Activated T-cell treated with anti-CD3 and anti-CD28 coated beads, Interleukin-2, amount 50 U/mL, for 4 hours (primary cell): ENCODE results near the gene FKBP9. TPM values are rescaled to one million over a fixed set of nuclear protein-coding genes. Genes with fewer than 3 reads are reported as not detected.
A peak's percentile ranks its signal among the peaks of the same experiment; 100 is the strongest.
"Not testable (repeated sequence)": the region's sequence is repeated elsewhere in the genome, so short reads cannot be mapped to it uniquely, and the experiment has no call there.

ENCODE experiments used
- ATAC-seq, 2 donors: fragments of 200-7000 bp; cut with Tn5 transposase; one replicate each; pipeline ENCODE4 v1.10.0; 2021
- DNase-seq: peaks from one replicate; pipeline ENCODE4 v3.0.0-alpha.2; 2020
- H3K27me3 Mint-ChIP-seq: one replicate; pipeline ENCODE4 v1.8.0; 2021; ENCODE audit warnings: low read depth, mixed read lengths
- H3K36me3 Mint-ChIP-seq: one replicate; pipeline ENCODE4 v1.8.0; 2022; ENCODE audit warnings: mixed read lengths; ENCODE audit not compliant: insufficient read depth
- H3K4me1 Mint-ChIP-seq: one replicate; pipeline ENCODE4 v1.8.0; 2021; ENCODE audit warnings: low read depth, mixed read lengths
- H3K4me3 Mint-ChIP-seq: one replicate; pipeline ENCODE4 v1.8.0; 2021; ENCODE audit warnings: mild to moderate bottlenecking, moderate library complexity, mixed read lengths
- H3K9me3 Mint-ChIP-seq: one replicate; pipeline ENCODE4 v1.8.0; 2021; ENCODE audit warnings: mixed read lengths
- total RNA-seq, 3 donors: library from RNA; stranded (reverse); gene quantifications; one replicate each; pipeline ENCODE4 v1.2.1, GENCODE V29; 2021

Gene FKBP9
- total RNA-seq, 3 donors from 2014 or later = 0.48 to 0.79 (median 0.58) TPM

- H3K27me3 Mint-ChIP-seq, H3K4me3 Mint-ChIP-seq, ATAC-seq, DNase-seq, H3K9me3 Mint-ChIP-seq, H3K4me1 Mint-ChIP-seq: not testable (repeated sequence)
- peaks cover 12% of the 10 kb centered on the region for H3K36me3 Mint-ChIP-seq
Observed at GRCh38 chr7:33005690-33006089, 48.5 kb downstream of the FKBP9 start.

- Mint-ChIP-seq H3K9me3 (no peaks in the 10 kb centered on the region), H3K4me3 (no peak overlapping the region), H3K36me3 (peaks cover 31% of the 10 kb centered on the region), H3K27me3 (no peaks in the 10 kb centered on the region), H3K4me1 (no peaks in the 10 kb centered on the region)
- ATAC-seq (no peak), DNase-seq (no peak)
Observed at GRCh38 chr7:33009734-33010133, 52.5 kb downstream of the FKBP9 start.

- Mint-ChIP-seq H3K9me3 (no peaks in the 10 kb centered on the region), H3K36me3 (peaks cover 39% of the 10 kb centered on the region), H3K4me1 (no peaks in the 10 kb centered on the region), H3K27me3 (no peaks in the 10 kb centered on the region), H3K4me3 (no peak overlapping the region)
- DNase-seq (no peak), ATAC-seq (no peak)
Observed at GRCh38 chr7:33012364-33012763, 55.1 kb downstream of the FKBP9 start.

- H3K4me3 Mint-ChIP-seq = no peak overlapping the region
- H3K36me3 Mint-ChIP-seq = peaks cover 25% of the 10 kb centered on the region
- H3K9me3 Mint-ChIP-seq = no peaks in the 10 kb centered on the region
- no peaks in the 10 kb centered on the region for H3K27me3 Mint-ChIP-seq
- H3K4me1 Mint-ChIP-seq = no peaks in the 10 kb centered on the region
- no peak for DNase-seq
- ATAC-seq = no peak
Observed at GRCh38 chr7:33024189-33024757, 67.0 kb downstream of the FKBP9 start.

- Mint-ChIP-seq H3K36me3 (peaks cover 16% of the 10 kb centered on the region), H3K27me3 (no peaks in the 10 kb centered on the region), H3K4me3 (no peak overlapping the region), H3K4me1 (peaks cover 49% of the 10 kb centered on the region), H3K9me3 (no peaks in the 10 kb centered on the region)
- DNase-seq (no peak), ATAC-seq (no peak)
Observed at GRCh38 chr7:33035776-33036175, 78.5 kb downstream of the FKBP9 start.

- H3K27me3 Mint-ChIP-seq = no peaks in the 10 kb centered on the region
- ATAC-seq (no peak), DNase-seq (no peak)
- peaks cover 57% of the 10 kb centered on the region for H3K4me1 Mint-ChIP-seq
- no peaks in the 10 kb centered on the region for H3K9me3 Mint-ChIP-seq
- peaks cover 13% of the 10 kb centered on the region for H3K36me3 Mint-ChIP-seq
- peak overlapping the region; percentile 84 for H3K4me3 Mint-ChIP-seq
Observed at GRCh38 chr7:33038639-33039038, 81.4 kb downstream of the FKBP9 start.

GRCh38 chr7:33039257-33039902 is 82.1 kb downstream of the FKBP9 start:
- H3K9me3 Mint-ChIP-seq = no peaks in the 10 kb centered on the region
- H3K4me3 Mint-ChIP-seq = peak overlapping the region; percentile 84
- ATAC-seq (peak in 1 of 2 donors; percentile 41), DNase-seq (no peak)
- peaks cover 61% of the 10 kb centered on the region for H3K4me1 Mint-ChIP-seq
- H3K36me3 Mint-ChIP-seq = peaks cover 10% of the 10 kb centered on the region
- no peaks in the 10 kb centered on the region for H3K27me3 Mint-ChIP-seq

GRCh38 chr7:33039903-33040292 is 82.7 kb downstream of the FKBP9 start:
- DNase-seq (no peak), ATAC-seq (no peak)
- Mint-ChIP-seq H3K4me3 (peak overlapping the region; percentile 84), H3K27me3 (no peaks in the 10 kb centered on the region), H3K4me1 (peaks cover 59% of the 10 kb centered on the region), H3K36me3 (peaks cover 5% of the 10 kb centered on the region), H3K9me3 (no peaks in the 10 kb centered on the region)

- Mint-ChIP-seq H3K4me3 (peak overlapping the region; percentile 75), H3K27me3 (no peaks in the 10 kb centered on the region), H3K9me3 (no peaks in the 10 kb centered on the region), H3K36me3 (peaks cover 7% of the 10 kb centered on the region), H3K4me1 (peaks cover 59% of the 10 kb centered on the region)
- ATAC-seq = peak; percentile 100
- DNase-seq = peak; percentile 54
Observed at GRCh38 chr7:33040803-33041516, 83.7 kb downstream of the FKBP9 start.

GRCh38 chr7:33041631-33042428 is 84.6 kb downstream of the FKBP9 start:
- no peaks in the 10 kb centered on the region for H3K27me3 Mint-ChIP-seq
- H3K4me3 Mint-ChIP-seq = no peak overlapping the region
- peaks cover 54% of the 10 kb centered on the region for H3K4me1 Mint-ChIP-seq
- peaks cover 4% of the 10 kb centered on the region for H3K36me3 Mint-ChIP-seq
- ATAC-seq = no peak
- no peak for DNase-seq
- no peaks in the 10 kb centered on the region for H3K9me3 Mint-ChIP-seq

GRCh38 chr7:33043501-33044400 is 86.5 kb downstream of the FKBP9 start:
- peaks cover 4% of the 10 kb centered on the region for H3K36me3 Mint-ChIP-seq
- no peak overlapping the region for H3K4me3 Mint-ChIP-seq
- no peak for DNase-seq
- no peaks in the 10 kb centered on the region for H3K9me3 Mint-ChIP-seq
- peaks cover 48% of the 10 kb centered on the region for H3K4me1 Mint-ChIP-seq
- ATAC-seq = no peak
- no peaks in the 10 kb centered on the region for H3K27me3 Mint-ChIP-seq

GRCh38 chr7:33044401-33044718 is 87.1 kb downstream of the FKBP9 start:
- Mint-ChIP-seq H3K36me3 (peaks cover 4% of the 10 kb centered on the region), H3K9me3 (no peaks in the 10 kb centered on the region), H3K4me3 (no peak overlapping the region), H3K27me3 (no peaks in the 10 kb centered on the region), H3K4me1 (peaks cover 44% of the 10 kb centered on the region)
- ATAC-seq (no peak), DNase-seq (no peak)

- Mint-ChIP-seq H3K9me3 (no peaks in the 10 kb centered on the region), H3K4me3 (no peak overlapping the region), H3K27me3 (no peaks in the 10 kb centered on the region), H3K36me3 (peaks cover 4% of the 10 kb centered on the region), H3K4me1 (peaks cover 39% of the 10 kb centered on the region)
- ATAC-seq = no peak
- no peak for DNase-seq
Observed at GRCh38 chr7:33044986-33045385, 87.7 kb downstream of the FKBP9 start.

- Mint-ChIP-seq H3K36me3 (peaks cover 4% of the 10 kb centered on the region), H3K4me3 (no peak overlapping the region), H3K4me1 (peaks cover 46% of the 10 kb centered on the region), H3K27me3 (no peaks in the 10 kb centered on the region), H3K9me3 (no peaks in the 10 kb centered on the region)
- no peak for ATAC-seq
- DNase-seq = no peak
Observed at GRCh38 chr7:33048257-33048656, 91.0 kb downstream of the FKBP9 start.
